GM18519 (cell line): ENCODE data around the gene AGAP1.

ENCODE experiments used
- ATAC-seq: cut with Tn5 transposase; IDR thresholded peaks from one replicate; pipeline ENCODE4 v1.9.1; 2021; ENCODE audit warnings: mild to moderate bottlenecking, moderate library complexity; ENCODE audit not compliant: unreplicated experiment, low FRiP score

AGAP1 gene

DNA sequence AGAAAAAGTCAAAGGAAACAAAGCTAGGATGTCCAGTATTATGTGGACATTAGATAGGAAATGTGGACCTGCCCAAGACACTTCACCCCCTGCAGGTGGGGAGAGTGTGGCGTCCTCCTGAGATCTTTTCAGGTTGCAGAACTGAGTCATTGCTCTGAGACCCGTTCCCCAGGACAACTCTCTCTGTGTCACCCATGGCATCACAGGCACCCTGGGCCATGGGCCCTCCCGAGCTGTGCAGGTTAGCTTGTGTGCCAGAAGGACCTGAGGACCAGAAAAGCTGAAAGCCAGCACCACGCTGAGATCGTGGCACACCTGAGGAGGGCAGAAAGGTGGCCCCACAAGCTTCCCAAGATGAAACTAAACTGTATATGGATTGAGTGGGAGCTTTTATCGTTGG is 229.5 kb downstream of the AGAP1 start:
- no peak for ATAC-seq

DNA sequence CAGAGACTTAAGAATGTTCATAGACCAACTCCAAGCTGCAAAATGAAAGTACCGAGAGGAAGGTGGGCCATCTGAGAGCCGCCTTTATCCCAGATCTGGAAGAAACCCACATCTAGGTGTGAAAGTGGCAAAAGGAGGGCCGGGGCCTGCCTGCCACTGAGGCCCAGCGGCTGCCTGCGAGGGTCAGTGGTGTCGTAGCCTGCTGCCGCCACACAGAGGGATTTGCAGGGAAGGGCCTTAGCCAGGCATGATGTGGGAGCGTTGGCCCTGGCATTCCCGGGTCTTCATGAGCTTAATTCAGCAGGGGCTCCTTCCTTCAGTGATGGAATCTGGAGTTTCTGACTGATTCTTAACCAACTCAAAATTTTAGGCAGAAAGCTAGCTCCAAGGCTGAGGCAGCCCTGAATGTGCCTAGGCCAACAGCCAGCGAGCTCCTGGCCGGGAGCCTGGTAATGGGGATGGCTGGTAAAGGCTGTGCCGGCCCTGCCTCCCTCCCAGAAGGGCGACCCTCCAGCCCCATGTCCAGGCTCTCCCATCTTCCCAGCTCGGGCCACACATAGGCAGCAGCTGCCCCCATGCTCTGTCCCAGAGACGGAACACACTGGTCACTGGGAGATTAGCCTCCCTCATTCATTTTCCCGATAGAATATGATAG is 230.1 kb downstream of the AGAP1 start:
- ATAC-seq, result no peak

DNA sequence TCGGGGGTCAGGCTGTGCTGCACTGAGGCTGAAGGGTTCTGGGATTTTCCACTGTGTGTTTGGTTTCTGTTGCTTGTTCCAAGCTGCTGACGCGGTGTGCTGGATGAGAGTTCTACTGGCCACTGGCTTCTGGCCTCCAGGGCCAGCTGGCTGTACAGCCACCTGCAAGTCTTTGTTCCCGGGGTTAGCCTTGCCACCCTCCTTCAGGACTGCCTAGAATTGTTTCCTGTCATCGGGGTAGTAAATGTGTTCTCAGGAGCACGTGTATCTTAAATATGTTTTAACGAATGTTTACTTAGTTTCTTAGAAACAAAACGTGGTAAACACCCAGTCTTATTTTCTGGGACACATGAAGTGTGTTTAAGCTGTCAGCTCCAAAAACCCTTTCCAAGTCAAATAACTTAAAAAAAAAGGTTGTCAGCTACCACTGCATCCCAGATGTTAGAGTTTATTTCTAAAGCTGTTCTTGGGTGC is 231.2 kb downstream of the AGAP1 start:
- ATAC-seq, result no peak

DNA sequence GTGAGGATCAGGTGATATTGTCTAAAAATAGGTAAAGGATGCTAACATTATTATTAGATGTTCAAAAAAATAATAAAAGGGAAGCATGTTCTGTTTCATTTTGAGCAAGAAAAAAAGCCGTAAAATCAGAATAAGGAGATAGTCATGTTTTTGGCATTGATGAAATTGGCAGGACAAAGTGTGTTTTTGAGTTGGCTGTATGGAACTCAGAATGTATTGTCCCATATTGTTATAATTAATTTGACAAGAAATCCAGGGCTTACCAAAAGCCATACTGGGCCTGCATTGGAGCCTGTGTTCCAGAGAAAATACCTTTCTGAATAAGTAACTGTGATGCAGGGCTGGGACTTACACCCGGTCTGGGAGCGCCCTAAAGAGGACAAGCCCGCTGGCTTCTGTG is 232.0 kb downstream of the AGAP1 start:
- no peak for ATAC-seq

DNA sequence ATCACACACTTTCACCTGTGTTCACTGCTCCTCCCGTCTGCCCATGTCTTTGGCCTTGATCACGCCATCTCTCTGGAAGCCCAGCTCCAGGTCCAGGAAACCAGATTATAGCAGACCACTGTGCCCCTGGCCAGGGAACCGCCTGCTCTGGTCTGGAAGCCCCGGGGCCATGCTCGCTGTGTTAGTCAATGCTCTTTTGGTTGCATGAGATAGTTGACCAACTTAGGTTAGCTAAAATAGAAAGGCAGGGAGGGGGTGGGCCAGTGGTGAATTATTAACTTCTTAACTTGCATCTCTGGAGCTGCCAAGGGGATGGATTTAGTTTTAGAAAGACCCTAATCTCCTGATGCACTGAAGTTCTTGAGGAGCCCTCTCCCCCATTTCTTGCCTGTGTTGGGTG is 232.7 kb downstream of the AGAP1 start:
- ATAC-seq, result no peak

DNA sequence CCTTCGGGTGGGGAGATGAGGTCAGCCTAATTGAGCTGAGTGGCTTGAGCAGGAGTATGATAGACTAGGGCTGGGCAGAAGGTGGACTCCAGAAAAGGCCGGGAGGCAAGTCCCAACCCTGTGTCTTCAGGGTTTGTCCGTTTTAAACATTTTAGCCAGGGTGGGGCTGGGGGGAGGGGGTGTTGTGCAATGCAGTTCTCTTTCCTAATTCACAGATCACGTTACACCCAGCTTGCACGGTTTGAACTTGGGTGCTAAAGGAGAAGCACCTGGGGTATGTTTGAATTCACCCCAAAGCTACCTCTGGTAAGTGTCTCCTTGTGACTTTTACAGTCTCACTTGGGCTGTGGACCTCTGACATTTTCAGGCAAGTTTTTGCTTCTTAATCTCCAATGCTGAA is 233.3 kb downstream of the AGAP1 start:
- no peak for ATAC-seq

DNA sequence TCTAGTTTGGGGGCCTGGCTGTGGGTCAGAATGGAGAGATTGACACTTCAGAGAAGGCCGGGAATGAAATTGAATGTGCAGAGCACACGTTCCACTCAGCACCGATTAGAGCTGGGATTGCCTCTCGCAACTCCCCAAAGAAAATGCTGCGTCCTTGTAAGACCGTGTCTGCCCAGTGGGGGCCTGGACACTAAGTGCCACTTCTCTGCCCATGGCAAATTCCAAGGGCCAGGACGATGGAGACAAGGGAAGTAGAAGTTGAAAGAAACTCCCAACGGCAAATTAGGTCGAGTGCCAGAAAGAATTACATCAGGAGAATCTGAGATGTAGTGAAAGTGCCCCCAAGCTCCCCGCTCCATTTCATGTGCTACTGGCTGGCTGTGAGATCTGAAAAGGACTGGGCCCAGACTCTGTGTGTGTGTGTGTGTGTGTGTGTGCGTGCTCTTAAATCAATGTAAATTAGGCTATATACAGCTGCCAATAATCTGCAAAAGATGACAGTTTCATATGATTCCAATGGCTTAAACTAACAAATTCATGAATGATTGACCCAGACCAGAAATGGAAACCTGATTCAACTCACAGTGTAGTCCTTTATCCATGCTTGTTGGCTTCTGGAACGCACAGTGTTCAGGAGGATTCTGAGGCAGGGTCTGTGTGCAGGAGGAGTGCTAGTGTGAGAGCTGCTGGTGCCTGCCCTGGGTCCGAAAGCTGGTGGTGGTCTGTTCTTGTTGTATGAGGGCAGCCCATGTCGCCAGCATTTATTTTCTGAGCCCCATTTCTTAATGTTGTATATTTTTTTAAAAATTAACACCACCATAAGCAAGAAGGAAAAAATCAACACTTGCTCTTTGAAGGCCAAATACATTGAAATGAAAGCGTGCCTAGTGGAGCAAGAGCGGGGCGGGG is 234.3 kb downstream of the AGAP1 start:
- ATAC-seq, result no peak

DNA sequence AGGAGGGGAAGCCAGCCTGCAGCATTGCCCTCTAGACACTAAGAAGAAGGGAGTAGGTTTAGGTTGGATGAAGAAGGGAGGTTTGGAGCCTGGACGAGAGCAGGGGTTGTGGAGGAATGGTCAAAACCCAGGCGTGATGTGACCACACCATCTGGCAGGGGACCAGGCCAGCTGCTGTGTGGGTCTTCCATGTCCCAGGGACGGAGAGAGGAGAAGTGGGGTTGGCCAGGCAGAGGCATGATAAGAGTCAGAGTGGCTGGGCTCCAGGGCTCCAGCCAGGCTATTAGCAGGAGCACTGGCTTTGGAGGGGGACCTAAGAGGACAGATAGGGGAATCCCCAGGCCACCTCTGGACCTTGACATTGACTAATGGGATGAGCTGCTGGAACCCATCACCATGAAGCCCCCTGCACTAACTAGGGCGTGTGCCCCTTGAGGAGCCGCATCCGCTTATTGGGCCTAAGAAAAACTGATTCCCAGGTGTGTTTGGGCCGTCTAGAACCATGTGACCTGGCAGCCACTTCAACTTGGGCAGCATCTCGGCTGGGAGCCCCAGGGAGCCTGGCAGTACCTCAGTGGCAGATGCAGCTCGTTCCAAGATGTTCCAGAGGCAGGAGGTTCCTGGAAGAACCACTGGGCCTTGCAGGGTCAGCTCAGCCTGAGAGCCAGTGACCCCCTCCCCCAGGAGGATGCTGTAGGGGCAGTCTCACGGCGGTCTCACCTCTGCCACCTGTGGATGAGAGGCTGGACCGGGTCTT is 235.1 kb downstream of the AGAP1 start:
- no peak for ATAC-seq

DNA sequence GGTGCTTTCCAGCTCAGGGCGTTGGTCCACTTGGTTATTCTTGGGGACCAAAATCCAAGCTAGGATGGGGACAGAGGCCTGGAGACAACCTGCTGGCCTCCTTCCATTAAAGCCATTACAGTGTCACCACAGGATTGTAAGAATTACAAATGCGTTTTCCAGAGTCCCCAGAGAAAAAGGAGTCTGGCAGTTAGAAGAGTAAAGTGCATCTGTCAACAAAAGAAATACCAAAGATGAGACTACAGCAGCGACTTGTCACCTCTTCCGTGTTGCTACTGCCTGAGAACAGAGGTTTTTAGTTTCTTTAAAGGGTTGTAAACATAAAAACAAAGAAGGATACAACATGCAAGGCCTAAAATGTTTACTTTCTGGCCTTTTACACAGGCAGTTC is 235.7 kb downstream of the AGAP1 start:
- no peak for ATAC-seq

DNA sequence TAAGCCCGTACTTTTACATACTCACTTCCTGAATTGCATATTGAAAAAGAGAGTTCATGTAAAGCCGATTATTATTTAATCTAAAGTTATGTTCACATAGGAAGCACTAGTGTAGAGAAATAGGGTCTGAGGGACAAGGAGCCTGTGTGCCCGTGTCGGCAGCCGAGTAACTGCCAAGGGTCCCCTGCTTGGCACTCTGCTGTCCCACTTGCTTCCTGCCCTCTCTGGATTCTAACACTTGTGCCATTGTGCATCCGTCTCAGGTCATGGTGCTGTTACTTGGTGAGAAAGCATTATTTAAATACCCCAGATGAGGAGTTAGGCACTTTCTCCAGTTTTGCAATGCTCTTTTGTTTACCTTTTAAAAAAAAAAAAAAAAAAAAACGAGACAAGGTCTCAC is 236.3 kb downstream of the AGAP1 start:
- ATAC-seq, result no peak

DNA sequence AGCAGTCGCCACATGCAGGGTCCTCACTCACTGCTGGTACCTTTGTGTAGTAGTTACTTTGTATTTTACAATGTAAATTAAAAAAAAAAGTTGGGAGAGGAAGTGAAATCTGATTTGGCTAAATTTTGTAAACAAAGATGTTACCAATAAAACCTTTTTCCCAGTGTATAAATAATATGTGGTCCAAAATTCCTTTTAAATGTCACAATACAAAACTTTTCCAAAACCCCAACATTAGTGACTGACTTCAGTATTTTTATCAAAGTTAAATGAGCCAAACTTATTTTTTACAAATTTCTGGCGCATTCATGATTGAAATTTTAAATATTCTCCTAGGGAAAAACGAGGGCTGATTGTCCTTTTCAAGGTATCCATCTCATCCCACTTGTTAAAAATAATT is 239.9 kb downstream of the AGAP1 start:
- ATAC-seq, result no peak

DNA sequence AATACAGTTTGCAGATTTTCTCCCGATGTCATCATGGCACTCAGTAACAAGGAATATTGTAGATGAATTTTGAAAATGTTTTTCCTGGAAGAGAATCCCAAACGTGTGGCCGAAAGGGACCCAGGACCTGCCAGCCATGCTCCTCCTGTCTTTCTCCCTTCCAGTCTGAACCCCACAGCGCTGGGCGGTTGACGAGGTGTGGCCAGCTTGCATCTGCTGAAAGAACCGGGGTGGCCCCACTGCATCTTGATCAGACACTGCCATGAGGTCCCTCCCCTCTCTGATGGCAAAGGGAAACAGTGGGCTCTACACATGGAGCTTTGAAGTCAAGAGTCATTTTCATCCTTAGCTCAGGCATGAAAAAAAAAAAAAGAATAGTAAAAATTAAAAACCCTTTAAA is 240.3 kb downstream of the AGAP1 start:
- ATAC-seq, result no peak

DNA sequence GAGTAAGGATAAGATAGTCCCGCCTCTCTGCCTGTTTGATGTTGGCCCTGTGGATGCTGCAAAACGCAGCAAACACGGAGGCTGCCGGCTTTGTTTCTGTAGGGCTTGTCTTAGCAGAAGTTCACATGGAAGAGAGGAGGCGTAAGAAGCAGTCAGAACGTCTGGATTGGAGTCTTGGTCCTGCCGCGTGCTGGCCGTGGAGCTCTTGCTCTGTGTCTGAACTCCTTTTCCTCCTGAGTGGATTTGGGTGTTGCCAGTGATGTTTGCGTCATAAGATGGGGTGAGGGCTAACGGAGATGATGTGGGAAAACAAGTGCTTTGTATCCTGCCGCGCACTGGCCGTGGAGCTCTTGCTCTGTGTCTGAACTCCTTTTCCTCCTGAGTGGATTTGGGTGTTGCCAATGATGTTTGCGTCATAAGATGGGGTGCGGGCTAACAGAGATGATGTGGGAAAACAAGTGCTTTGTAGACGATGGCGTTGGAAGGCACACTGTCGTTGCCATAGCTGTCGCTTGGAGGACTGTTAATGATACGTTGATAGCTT is 240.9 kb downstream of the AGAP1 start:
- no peak for ATAC-seq

DNA sequence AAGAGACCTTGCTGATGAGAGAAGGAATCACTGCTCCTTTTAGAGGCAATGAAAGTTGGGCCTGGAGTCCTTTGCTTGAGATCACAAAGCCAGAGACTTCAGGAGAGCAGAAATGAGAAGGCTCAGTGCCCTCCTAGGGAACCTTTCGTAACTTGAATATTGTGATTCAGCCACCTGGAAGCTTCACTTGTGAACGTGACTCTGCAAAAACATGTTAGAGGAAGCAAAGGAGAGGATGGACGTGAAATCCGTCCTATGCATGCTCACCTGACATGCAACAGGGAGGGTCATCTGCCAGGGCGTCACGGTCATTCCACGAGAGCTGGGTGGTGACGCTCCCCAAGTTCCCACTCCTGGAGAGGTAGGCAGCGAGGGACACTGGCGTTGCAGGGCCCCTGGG is 243.6 kb downstream of the AGAP1 start:
- no peak for ATAC-seq

DNA sequence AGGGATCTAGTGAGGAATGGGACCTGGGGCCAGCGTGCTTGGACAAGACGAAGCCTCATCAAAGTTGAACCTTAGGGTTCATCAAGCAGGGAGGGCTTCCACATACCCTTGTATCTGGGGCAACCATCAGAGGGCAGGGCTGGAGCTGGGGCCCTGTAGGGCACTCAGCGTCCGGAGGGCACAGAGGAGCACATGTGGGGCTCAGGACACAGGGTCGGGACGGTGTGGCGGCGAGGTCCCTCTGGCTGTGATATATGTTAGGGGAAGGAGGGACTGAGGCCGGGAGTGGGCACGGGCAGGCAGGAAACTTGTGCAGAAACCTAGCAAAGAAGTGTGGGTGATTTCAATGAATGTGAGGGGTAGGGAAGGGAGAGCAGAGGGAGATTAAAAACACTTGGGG is 244.0 kb downstream of the AGAP1 start:
- no peak for ATAC-seq

DNA sequence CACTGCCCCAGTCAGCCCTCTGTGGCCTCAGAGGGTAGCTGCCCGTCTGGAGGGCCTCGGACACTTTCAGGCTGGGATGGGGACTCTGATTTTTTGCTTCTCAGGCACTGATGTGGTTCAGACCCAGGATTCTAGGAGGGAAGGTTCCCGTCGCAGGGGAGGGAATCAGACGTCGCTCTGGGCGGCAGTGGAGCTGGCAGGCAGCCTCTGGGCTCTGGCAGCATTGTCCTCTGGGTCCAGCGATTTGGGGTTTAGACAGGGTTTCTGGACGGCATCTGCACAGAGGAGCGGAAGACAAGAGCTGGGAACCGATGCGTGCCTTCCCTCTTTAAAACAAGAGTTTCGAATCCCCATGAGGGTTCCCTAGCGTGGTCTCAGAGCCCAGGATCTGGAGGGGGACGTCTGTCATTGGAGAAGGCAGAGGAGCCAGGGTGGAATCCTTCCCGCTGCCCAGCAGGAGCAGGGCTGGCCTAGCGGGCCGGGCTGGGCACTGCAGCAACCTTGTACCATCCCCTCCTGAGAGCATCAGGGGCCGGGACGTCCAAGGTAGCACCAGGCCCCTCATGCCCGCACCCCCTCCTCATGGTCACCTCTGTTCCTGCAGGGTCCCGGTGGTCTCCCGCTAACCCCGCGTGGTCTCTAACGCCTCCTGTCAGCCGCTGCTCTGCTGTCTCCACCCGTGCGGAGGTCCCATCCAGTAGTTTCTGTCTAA is 246.0 kb downstream of the AGAP1 start:
- no peak for ATAC-seq

DNA sequence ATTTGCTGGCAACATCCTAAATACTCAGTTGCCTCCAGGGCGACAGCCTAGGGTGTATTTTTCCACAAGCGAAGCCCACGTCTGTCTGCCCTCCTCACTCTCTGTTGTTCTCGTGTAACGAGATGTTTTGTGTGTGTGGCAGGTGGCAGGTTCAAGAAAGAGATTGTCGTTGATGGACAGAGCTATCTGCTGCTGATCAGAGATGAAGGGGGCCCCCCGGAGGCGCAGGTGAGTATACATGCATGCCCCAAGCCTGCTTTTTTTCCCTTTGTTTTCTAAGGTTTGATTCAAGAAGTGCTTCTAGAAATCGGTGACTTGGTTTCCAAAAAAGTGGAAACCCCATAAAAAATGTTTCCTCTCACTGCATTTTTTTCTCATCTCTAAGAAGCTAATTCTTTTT is 247.0 kb downstream of the AGAP1 start:
- no peak for ATAC-seq

DNA sequence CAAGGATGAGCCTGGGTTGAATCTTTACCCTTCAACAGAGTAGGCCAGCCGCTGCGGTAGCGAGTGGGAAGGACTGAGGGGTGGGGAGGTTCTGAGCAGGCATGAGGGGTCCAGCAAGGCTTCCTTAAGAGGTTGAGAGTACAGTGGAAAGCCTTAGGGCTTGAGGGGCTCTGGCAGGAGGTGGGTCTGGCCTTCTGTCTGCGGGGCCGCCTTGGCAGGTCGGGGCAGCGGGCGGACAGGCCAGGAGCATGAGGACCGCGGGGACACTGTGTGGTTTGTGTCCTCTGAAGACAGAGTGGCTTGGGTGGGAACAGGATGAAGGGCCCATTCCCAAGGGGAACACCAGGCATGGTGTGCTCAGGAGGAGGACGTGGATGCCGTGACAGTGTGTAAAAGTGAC is 250.3 kb downstream of the AGAP1 start:
- no peak for ATAC-seq

DNA sequence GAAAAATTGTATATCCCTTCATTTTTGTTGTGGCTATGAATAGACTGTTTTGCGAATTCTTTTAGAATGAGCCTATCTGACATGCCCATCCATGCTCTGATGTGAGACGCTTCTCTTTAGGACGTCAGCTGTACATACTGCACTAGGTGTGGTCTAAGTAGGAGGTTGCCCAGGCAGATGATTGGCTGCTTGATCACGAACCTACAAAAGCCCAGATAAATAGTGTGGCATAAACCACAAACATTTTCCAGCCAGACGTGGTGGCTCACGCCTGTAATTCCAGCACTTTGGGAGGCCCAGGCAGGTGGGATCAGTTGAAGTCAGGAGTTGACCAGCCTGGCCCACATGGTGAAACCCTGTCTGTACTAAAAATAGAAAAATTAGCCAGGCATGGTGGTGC is 251.8 kb downstream of the AGAP1 start:
- ATAC-seq, result no peak

DNA sequence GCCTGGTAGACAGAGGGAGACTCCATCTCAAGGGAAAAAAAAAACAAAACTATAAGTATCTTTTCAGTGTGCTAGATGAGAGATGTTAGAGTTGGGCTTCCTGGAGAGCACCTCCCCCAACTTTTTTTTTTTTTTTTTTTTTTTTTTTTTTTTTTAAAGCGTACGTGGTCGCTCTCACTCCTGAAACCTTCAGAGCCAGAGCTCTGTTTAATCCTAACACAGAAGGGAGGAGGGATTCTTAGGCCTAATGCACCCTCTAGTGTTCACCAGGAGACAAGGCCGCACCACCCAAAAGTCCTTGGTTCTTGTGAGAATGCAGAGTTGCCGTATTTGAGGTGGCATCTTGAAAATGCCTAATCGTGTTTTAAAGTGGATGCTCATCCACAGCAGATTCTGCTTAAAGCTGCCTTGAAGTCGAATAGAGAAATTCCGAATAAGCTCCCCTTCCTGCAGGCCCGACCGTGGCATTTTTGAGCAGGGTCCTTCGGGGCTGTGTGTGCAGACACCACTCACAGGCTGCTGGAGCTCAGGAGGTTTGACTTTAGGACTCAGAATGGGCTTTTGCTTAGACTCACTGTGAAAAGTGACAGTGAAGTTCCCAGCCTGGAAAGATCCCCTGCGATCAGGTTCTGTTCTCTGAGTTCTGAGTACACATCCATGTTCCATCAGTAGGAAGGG is 252.6 kb downstream of the AGAP1 start:
- peak; percentile 51 for ATAC-seq
